HG02943 (cell line): ENCODE data around the gene C16orf89.
A peak's percentile ranks its signal among the peaks of the same experiment; 100 is the strongest.

Source experiments
- ATAC-seq: cut with Tn5 transposase; IDR thresholded peaks from one replicate; pipeline ENCODE4 v1.9.1; 2021; ENCODE audit warnings: mild to moderate bottlenecking, low read depth, moderate library complexity; ENCODE audit not compliant: unreplicated experiment

C16orf89 gene

GRCh38 chr16:5033256-5034166, 32.2 kb downstream of the C16orf89 start, which contains the start of gene NAGPA:
TSS of gene NAGPA (minus strand) at chr16:5033935. CDS start at chr16:5033914, 21 bp downstream.
- ATAC-seq: peak; percentile 90

- ATAC-seq: no peak
Measured at GRCh38 chr16:5032748-5033167, 33.0 kb downstream of the C16orf89 start.

- no peak for ATAC-seq
Measured at GRCh38 chr16:5031601-5032000, 34.2 kb downstream of the C16orf89 start.

- ATAC-seq: no peak
Measured at GRCh38 chr16:5030251-5030870, 35.4 kb downstream of the C16orf89 start.

- no peak for ATAC-seq
Measured at GRCh38 chr16:5028950-5029475, 36.7 kb downstream of the C16orf89 start.

- ATAC-seq: no peak
Measured at GRCh38 chr16:5027575-5028235, 38.1 kb downstream of the C16orf89 start.

GRCh38 chr16:5027086-5027485, 38.7 kb downstream of the C16orf89 start:
- ATAC-seq: no peak

GRCh38 chr16:5026664-5027063, 39.1 kb downstream of the C16orf89 start:
- ATAC-seq: no peak

GRCh38 chr16:5025171-5025632, 40.6 kb downstream of the C16orf89 start:
- ATAC-seq: no peak

GRCh38 chr16:5024632-5025031, 41.1 kb downstream of the C16orf89 start:
- ATAC-seq: no peak

GRCh38 chr16:5022521-5022920, 43.2 kb downstream of the C16orf89 start:
- ATAC-seq: no peak

GRCh38 chr16:5020551-5020950, 45.2 kb downstream of the C16orf89 start:
- ATAC-seq: no peak

GRCh38 chr16:5019775-5020174, 46.0 kb downstream of the C16orf89 start:
- ATAC-seq: no peak

GRCh38 chr16:5018793-5019192, 47.0 kb downstream of the C16orf89 start:
- ATAC-seq: no peak

GRCh38 chr16:5017678-5017969, 48.1 kb downstream of the C16orf89 start:
- ATAC-seq: no peak

- no peak for ATAC-seq
Measured at GRCh38 chr16:5016967-5017677, 48.6 kb downstream of the C16orf89 start.

GRCh38 chr16:5015887-5016286, 49.9 kb downstream of the C16orf89 start:
- ATAC-seq: no peak

- ATAC-seq: no peak
Measured at GRCh38 chr16:5015351-5015750, 50.4 kb downstream of the C16orf89 start.

- no peak for ATAC-seq
Measured at GRCh38 chr16:5012887-5013286, 52.9 kb downstream of the C16orf89 start.

GRCh38 chr16:5011637-5012036, 54.1 kb downstream of the C16orf89 start:
- no peak for ATAC-seq
